ENCODE measurements around the gene ORM2. TPM values are rescaled to one million over a fixed set of nuclear protein-coding genes. Genes with fewer than 3 reads are reported as not detected.
"Not testable (repeated sequence)": the region's sequence is repeated elsewhere in the genome, so short reads cannot be mapped to it uniquely, and the experiment has no call there.

ORM2 gene
- total and polyA plus RNA-seq, 7 donors = 0.68 TPM; not detected in 6

DNA sequence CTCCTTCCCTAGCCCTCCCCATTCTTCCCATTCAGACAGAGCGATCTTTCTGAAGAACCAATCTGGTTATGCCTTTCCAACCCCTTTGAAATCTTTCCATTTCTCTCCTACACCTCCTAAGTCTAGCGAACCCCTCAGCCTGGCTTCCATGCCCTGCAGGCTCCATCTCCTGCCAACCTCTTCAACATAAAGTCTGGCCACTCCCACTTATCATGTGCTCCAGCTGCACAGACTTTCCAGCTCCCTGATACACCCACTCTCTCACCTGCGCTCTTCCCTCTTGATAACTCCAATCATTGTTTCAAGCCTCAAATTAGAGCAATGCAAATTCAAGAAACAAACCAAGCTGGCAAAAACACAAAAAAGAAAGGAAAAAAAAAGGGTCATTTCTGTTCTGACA, 10.5 kb upstream of the ORM2 start:
- intact Hi-C loops (cut with DNase I) = no loop called here
- H3K4me1 ChIP-seq = no peaks in the 10 kb centered on the region
- no peaks in the 10 kb centered on the region for H3K36me3 ChIP-seq (ENCODE audit: insufficient read depth in 1 of 2, low read depth in 1 of 2)
- TF ChIP-seq, protein P1, sequence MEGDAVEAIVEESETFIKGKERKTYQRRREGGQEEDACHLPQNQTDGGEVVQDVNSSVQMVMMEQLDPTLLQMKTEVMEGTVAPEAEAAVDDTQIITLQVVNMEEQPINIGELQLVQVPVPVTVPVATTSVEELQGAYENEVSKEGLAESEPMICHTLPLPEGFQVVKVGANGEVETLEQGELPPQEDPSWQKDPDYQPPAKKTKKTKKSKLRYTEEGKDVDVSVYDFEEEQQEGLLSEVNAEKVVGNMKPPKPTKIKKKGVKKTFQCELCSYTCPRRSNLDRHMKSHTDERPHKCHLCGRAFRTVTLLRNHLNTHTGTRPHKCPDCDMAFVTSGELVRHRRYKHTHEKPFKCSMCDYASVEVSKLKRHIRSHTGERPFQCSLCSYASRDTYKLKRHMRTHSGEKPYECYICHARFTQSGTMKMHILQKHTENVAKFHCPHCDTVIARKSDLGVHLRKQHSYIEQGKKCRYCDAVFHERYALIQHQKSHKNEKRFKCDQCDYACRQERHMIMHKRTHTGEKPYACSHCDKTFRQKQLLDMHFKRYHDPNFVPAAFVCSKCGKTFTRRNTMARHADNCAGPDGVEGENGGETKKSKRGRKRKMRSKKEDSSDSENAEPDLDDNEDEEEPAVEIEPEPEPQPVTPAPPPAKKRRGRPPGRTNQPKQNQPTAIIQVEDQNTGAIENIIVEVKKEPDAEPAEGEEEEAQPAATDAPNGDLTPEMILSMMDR (IDR thresholded peaks at IDR 0.05) = no peak
- no peak overlapping the region for H3K4me3 ChIP-seq
- H3K9me3 ChIP-seq = no peaks in the 10 kb centered on the region
- H3K27me3 ChIP-seq (ENCODE audit: insufficient read depth in 3 of 3, low read length in 2 of 3) = peaks cover 0 to 8% (median 0%) of the 10 kb centered on the region in 3 donors
- H3K27ac ChIP-seq = no peak overlapping the region
- no peak for ATAC-seq
- 72 to 77% (median 74%) methylated on average over 3 of the region's 3 CpGs for WGBS, 3 donors
- DNase-seq = no peak

GRCh38 chr9:114320710-114321109, 9.0 kb upstream of the ORM2 start:
- H3K4me3 ChIP-seq; H3K27me3 ChIP-seq (ENCODE audit: insufficient read depth in 3 of 3, low read length in 2 of 3); H3K36me3 ChIP-seq (ENCODE audit: insufficient read depth in 1 of 2, low read depth in 1 of 2); ATAC-seq; DNase-seq; intact Hi-C loops (cut with DNase I); H3K9me3 ChIP-seq; H3K4me1 ChIP-seq; H3K27ac ChIP-seq: not testable (repeated sequence)
- 94 to 100% (median 96%) methylated on average over 7 of the region's 7 CpGs for WGBS, 3 donors

DNA sequence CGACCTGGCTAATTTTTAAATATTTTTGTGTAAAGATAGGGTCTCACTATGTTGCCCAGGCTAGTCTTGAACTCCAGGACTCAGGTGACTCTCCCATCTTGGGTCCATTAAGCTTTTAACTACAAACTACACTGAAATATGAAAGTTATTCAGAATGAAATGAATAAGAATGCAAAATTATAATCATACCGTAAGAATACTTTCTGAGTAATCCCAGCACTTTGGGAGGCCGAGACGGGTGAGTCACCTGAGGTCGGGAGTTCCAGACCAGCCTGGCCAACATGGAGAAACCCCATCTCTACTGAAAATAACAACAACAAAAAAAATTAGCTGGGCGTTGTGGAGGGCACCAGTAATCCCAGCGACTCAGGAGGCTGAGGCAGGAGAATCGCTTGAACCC, 7.9 kb upstream of the ORM2 start:
- 77 to 83% (median 81%) methylated on average over 8 of the region's 8 CpGs for WGBS, 3 donors
- Histone ChIP-seq H3K27ac (no peak overlapping the region), H3K36me3 (ENCODE audit: insufficient read depth in 1 of 2, low read depth in 1 of 2) (no peaks in the 10 kb centered on the region), H3K4me1 (no peaks in the 10 kb centered on the region), H3K27me3 (ENCODE audit: insufficient read depth in 3 of 3, low read length in 2 of 3) (peaks cover 0 to 8% (median 0%) of the 10 kb centered on the region in 3 donors), H3K4me3 (no peak overlapping the region), H3K9me3 (no peaks in the 10 kb centered on the region)
- ATAC-seq (no peak), DNase-seq (no peak)
- intact Hi-C loops (cut with DNase I) = no loop called here
- TF ChIP-seq, protein P1 (IDR thresholded peaks at IDR 0.05) = no peak

DNA sequence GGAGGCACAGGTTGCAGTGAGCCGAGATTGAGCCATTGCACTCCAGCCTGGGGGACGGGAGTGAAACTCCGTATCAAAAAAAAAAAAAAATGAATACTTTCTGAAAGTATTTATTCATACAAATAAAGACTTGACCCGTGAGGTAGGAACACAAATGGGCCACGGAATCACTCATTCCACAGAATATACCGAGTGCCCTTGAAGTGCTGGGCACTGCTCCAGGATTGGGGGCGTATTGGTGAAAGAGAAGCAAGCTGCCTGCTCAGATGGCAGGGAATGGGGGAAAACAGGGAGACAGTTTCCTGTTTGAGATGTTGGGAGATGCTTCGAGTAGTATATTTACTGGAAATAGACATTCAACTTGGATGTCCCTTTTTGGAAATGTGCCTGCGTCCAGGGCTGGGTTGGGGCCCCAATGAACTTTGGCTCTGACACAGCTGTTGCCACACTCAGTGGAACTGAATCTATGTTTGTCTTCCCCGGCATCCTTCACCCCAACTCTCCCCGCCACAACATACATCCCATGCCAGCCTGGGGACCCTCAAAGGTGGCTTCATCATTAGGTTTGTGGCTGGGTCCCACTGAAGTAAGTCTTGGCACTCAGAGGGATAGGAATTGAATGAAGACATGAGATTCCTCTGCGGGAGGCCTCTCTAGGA, 7.4 kb upstream of the ORM2 start:
- H3K36me3 ChIP-seq (ENCODE audit: insufficient read depth in 1 of 2, low read depth in 1 of 2); intact Hi-C loops (cut with DNase I); H3K4me3 ChIP-seq; H3K4me1 ChIP-seq; DNase-seq; H3K27ac ChIP-seq; H3K27me3 ChIP-seq (ENCODE audit: insufficient read depth in 3 of 3, low read length in 2 of 3); ATAC-seq; H3K9me3 ChIP-seq: not testable (repeated sequence)
- WGBS, 3 donors = 60 to 76% (median 65%) methylated on average over 11 to 12 of the region's 12 CpGs

DNA sequence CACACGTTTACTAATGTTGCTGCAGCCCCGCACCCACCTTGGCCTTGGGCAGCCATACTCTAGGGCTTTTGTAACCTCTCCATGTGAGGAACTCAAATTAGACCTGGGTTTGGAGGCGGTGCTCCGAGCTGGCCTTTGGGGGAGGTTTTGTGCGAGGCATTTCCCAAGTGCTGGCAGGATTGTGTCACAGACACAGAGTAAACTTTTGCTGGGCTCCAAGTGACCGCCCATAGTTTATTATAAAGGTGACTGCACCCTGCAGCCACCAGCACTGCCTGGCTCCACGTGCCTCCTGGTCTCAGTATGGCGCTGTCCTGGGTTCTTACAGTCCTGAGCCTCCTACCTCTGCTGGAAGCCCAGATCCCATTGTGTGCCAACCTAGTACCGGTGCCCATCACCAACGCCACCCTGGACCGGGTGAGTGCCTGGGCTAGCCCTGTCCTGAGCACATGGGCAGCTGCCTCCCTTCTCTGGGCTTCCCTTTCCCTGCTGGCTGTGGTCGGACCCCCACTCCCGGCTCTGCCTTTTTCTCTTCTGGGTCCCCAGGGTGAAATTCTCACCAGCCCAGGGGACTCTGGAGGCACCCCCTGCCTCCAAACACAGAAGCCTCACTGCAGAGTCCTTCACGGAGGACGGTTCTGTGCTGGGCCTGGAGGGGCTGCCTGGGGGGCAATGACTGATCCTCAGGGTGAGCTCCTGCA, 6.7 kb upstream of the ORM2 start, which contains the start of gene ORM1:
Gene ORM1, plus strand, starts transcription at position 268 of the 701 bp plus-strand sequence. Its CDS starts 36 bp downstream, at position 304.
- H3K27ac ChIP-seq; H3K9me3 ChIP-seq; H3K4me3 ChIP-seq; intact Hi-C loops (cut with DNase I); H3K27me3 ChIP-seq (ENCODE audit: insufficient read depth in 3 of 3, low read length in 2 of 3); H3K36me3 ChIP-seq (ENCODE audit: insufficient read depth in 1 of 2, low read depth in 1 of 2); DNase-seq; H3K4me1 ChIP-seq: not testable (repeated sequence)
- peak in 2 of 4 donors; percentile 28 to 38 for ATAC-seq
- 51 to 70% (median 65%) methylated on average over 3 of the region's 15 CpGs for WGBS, 3 donors

DNA sequence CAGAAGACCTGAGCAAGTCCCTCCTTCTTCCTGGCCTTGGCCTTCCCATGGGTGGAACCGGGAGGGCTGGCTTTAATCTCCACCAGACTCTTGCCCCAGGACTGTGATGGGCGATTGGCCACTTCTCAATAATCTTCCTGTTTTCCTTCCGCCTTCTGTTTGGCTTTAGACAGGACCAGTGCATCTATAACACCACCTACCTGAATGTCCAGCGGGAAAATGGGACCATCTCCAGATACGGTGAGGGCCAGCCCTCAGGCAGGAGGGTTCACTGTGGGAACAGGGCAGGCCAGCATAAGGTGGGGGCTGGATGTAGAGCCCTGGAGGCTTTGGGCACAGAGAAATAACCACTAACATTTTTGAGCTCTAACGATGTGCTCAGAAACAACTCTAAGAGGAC, 5.8 kb upstream of the ORM2 start:
- ATAC-seq; DNase-seq; H3K9me3 ChIP-seq; H3K4me3 ChIP-seq; H3K36me3 ChIP-seq (ENCODE audit: insufficient read depth in 1 of 2, low read depth in 1 of 2); H3K27me3 ChIP-seq (ENCODE audit: insufficient read depth in 3 of 3, low read length in 2 of 3); intact Hi-C loops (cut with DNase I); H3K27ac ChIP-seq; H3K4me1 ChIP-seq: not testable (repeated sequence)
- 71 to 74% (median 73%) methylated on average over 6 of the region's 6 CpGs for WGBS, 3 donors

Data from psoas muscle (tissue), 8 donors.